ENCODE results near the gene WFDC1.
"Not testable (repeated sequence)": the region's sequence is repeated elsewhere in the genome, so short reads cannot be mapped to it uniquely, and the experiment has no call there.

Gene WFDC1

GRCh38 chr16:84330685-84331050, 36.0 kb downstream of the WFDC1 start:
- DNase-seq = no peak

DNA sequence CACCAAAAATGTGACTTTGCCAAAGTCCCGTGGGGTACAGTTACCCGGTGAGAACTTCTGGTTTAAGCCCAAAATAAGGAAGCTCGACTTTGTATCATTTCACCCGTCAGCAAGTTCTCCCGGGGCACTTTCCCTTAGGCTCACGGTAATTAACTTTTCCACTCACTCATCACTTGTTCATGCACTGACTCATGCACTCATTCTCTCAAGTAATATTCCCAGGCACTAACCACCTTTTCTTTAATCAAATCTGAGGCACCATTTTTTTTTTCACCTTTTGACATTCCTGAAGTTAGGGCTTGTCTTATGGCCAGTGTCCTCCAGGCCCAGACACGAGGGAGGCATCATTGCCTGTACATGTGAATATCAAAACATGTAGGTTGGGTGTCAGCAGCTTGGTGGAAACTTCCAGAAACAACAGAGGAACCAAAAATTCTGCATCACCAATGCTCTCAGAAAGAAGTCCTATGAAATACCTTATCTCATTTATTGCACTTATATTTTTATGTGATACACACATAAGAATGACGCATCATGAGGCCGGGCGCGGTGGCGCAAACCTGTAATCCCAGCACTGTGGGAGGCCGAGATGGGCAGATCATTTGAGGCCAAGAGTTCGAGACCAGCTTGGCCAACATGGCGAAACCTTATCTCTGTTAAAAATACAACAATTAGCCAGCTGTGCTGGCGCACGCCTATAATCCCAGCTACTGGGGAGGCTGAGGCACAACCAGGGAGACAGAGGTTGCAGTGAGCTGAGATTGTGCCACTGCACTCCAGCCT, 37.5 kb downstream of the WFDC1 start:
- no peak for DNase-seq

DNA sequence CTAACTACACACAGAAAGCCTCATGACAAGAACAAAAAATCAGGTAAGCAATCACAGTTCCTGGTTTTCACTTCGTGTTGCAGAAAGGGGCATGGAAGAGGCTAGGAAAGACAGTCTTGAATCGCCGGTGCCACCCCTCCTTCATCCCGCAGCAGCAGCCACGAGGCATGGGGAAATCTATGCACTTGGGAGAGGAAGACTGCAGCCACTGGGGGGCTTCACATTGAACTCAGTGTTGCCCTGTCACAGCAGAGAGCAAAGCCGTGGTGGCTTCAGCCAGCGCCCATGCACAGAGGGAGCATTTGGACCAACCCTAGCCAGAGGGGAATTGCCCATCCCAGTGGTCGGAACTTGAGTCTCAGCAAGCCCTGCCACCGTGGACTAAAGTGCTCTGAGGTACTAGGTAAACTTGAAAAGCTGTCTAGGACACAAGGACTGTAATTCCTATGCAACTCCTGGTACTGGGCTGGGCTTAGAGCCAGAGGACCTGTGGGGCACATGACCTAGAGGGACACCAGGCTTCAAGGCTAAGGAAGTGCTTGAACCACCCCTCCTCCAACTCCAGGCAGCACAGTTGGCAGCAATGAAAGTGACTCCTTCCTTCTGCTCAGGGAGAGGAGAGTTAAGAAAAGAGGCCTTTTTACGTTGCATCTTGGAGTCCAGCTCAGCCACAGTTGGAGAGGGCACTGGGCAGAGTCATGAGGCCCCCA, 38.5 kb downstream of the WFDC1 start:
- DNase-seq = no peak

- no peak for DNase-seq
Observed at GRCh38 chr16:84334058-84334457, 39.4 kb downstream of the WFDC1 start.

DNA sequence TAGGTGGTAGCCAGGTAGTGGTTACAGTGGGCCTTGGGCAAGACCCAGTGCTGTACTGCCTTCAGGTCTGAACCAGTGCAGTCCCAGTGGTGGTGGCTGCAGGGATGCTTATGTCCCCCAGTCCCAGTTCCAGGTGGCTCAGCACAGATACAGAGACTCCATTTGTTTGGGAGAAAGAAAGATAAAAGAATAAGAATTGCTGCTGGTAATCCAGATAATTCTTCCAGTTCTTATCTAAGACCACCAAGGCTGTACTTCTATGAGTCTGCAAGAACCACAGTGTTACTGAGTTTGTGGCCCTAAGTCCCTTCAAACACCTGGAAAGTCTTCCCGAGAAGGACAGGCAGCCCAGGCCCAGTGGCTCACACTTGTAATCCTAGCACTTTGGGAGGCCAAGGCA, 39.8 kb downstream of the WFDC1 start:
- no peak for DNase-seq

DNA sequence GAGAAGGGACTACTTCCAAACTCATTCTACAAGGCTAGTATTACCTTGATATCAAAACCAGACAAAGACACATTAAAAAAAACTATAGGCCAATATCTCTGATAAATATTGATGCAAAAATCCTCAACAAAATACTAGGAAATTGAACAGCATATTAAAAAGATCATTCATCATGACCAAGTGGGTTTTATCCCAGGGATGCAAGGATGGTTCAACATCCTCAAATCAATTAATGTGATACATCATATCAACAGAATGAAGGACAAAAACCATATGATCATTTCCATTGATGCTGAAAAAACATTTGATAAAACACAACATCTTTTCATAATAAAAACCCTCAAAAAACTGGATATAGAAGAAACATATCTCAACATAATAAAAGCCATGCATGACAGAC, 42.6 kb downstream of the WFDC1 start:
- DNase-seq = not testable (repeated sequence)

GRCh38 chr16:84339311-84339710, 44.6 kb downstream of the WFDC1 start:
- DNase-seq = no peak

- DNase-seq = no peak
Observed at GRCh38 chr16:84339766-84340165, 45.1 kb downstream of the WFDC1 start.

GRCh38 chr16:84340325-84341040, 45.8 kb downstream of the WFDC1 start:
- no peak for DNase-seq

DNA sequence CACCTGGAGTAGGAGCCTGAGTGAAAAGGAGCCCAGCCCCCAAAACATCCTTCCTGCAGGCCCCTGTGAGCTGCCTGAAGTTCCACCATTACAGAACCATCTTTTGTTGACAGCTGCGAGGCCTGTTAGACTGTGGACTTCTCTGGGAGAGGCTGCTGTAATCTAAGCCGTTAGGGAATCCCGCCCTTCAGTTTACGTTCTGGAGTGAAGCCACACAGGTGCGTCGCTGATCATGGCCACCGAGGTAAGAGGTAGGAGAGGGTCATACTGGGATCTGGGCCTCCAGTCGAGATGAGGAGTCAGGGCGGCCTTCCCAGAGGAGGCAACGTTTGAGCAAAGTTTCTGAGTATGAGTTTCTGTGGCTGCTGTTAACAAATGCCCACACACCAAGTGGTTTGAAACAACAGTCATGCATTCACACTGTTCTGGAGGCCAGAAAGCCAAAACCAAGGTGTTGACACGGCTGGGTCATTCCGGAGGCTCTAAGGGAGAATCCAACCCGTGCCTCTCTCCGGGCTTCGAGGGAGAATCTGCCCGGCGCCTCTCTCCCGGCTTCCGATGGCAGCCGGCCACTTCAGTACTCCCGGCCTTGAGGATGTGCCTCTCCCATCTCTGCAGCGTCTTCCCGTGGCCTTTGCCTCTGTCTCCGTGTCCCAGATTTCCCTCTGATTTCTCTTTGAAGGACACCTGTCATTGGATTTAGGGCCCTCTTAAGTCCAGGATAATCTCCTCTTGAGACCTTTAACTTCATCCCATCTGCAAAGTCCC, 47.0 kb downstream of the WFDC1 start:
- no peak for DNase-seq

- not testable (repeated sequence) for DNase-seq
Observed at GRCh38 chr16:84343800-84344199, 49.1 kb downstream of the WFDC1 start.

GRCh38 chr16:84344781-84345180, 50.1 kb downstream of the WFDC1 start:
- DNase-seq = no peak

- DNase-seq = no peak
Observed at GRCh38 chr16:84347161-84347560, 52.5 kb downstream of the WFDC1 start.

DNA sequence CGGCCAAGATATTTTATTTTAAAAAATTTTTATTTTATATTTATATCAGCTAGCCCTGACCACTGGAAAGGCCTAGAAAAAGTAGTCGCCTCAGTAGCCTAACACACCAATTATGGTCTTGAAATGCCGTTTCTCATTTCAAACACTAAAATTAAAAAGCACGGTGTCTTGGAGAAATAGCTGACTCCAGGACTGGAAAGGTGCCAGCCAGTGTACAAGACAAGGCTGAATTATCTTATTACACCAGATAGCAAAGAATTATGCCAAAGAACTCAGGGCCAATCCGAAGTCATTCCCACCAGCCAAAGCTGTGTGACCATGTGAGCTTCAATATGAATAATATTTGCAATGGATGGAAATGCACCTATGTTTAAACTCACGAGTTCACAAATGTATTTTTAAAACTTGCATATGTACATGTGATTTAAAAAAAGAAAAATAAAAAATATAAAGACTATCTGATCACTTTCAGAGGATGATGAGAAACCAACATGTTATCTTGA, 53.8 kb downstream of the WFDC1 start:
- DNase-seq = no peak

GRCh38 chr16:84349862-84350684, 55.4 kb downstream of the WFDC1 start:
- DNase-seq = no peak

- no peak for DNase-seq
Observed at GRCh38 chr16:84350685-84351400, 56.2 kb downstream of the WFDC1 start.

DNA sequence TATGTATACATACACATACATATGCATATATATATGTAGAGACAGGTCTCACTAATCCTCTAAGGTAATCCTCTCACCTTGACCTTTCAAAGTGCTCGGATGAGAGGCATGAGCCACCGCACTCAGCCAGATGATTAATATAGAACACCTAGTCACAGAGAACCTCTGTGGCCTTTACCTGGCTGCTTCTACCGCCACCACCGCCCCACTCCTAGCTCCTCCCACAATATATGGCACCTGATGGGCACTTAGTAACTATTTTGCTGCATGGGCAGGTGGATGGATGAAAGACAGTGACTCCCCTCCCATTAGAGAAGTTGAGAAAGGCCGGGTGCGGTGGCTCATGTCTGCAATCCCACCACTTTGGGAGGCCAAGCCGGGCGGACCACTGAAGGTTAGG, 57.0 kb downstream of the WFDC1 start:
- no peak for DNase-seq

GRCh38 chr16:84354306-84354705, 59.6 kb downstream of the WFDC1 start:
- DNase-seq = no peak

- DNase-seq = no peak
Observed at GRCh38 chr16:84355149-84355548, 60.5 kb downstream of the WFDC1 start.

- no peak for DNase-seq
Observed at GRCh38 chr16:84356176-84356575, 61.5 kb downstream of the WFDC1 start.

GRCh38 chr16:84356591-84357116, 62.0 kb downstream of the WFDC1 start:
- no peak for DNase-seq

Measured in activated naive CD4-positive, alpha-beta T cell (primary cell).